HG03378 (cell line): ENCODE results near the gene METRNL.
"Not testable (repeated sequence)": the region's sequence is repeated elsewhere in the genome, so short reads cannot be mapped to it uniquely, and the experiment has no call there.

Experiments
- ATAC-seq: cut with Tn5 transposase; IDR thresholded peaks from one replicate; pipeline ENCODE4 v1.9.1; 2021; ENCODE audit warnings: mild to moderate bottlenecking, moderate library complexity; ENCODE audit not compliant: unreplicated experiment

Gene METRNL

GRCh38 chr17:83134456-83134855 is 55.0 kb downstream of the METRNL start:
- ATAC-seq, result not testable (repeated sequence)

GRCh38 chr17:83135692-83136091 is 56.3 kb downstream of the METRNL start:
- ATAC-seq, result no peak

- no peak for ATAC-seq
Measured at GRCh38 chr17:83136156-83136555, 56.7 kb downstream of the METRNL start.

GRCh38 chr17:83136931-83137330 is 57.5 kb downstream of the METRNL start:
- no peak for ATAC-seq

- no peak for ATAC-seq
Measured at GRCh38 chr17:83137523-83137922, 58.1 kb downstream of the METRNL start.

- ATAC-seq, result no peak
Measured at GRCh38 chr17:83138820-83139219, 59.4 kb downstream of the METRNL start.

- ATAC-seq, result not testable (repeated sequence)
Measured at GRCh38 chr17:83139541-83140248, 60.3 kb downstream of the METRNL start.

GRCh38 chr17:83140249-83140566 is 60.8 kb downstream of the METRNL start:
- ATAC-seq, result not testable (repeated sequence)

GRCh38 chr17:83142619-83143018 is 63.2 kb downstream of the METRNL start:
- ATAC-seq, result no peak

- no peak for ATAC-seq
Measured at GRCh38 chr17:83143817-83144231, 64.4 kb downstream of the METRNL start.
